Astrocyte of the spinal cord (primary cell): ENCODE measurements around the gene SGMS1.

Experiments
- DNase-seq: peaks from one replicate; pipeline ENCODE4 v3.0.0; 2011; ENCODE audit warnings: low read depth, low spot score
- H3K4me3 ChIP-seq: 2 replicates; pipeline ENCODE4 v1.5.1; 2011; ENCODE audit warnings: low read depth, mild to moderate bottlenecking, low read length, moderate library complexity
- CTCF ChIP-seq: IDR thresholded peaks from 2 replicates; pipeline ENCODE4 v1.5.1; 2012; ENCODE audit warnings: low read depth, mild to moderate bottlenecking, low read length, inconsistent platforms
- in situ Hi-C: cut with HindIII; loops from 2 replicates; pipeline ENCODE4 v1.10.0; 2017; ENCODE audit warnings: low sequenced_read_pairs

SGMS1 gene

GRCh38 chr10:50471583-50471975 is 152.2 kb downstream of the SGMS1 start:
- in situ Hi-C loops = no loop called here
- DNase-seq = no peak
- H3K4me3 ChIP-seq = no peak overlapping the region
- TF ChIP-seq CTCF = no peak

GRCh38 chr10:50470798-50471582 is 152.8 kb downstream of the SGMS1 start:
- no peak overlapping the region for H3K4me3 ChIP-seq
- DNase-seq = peak; percentile 62
- in situ Hi-C loops = no loop called here
- no peak for TF ChIP-seq CTCF

- no peak overlapping the region for H3K4me3 ChIP-seq
- DNase-seq = no peak
- in situ Hi-C loops = no loop called here
- no peak for TF ChIP-seq CTCF
Measured at GRCh38 chr10:50470345-50470744, 153.4 kb downstream of the SGMS1 start.

- no peak for TF ChIP-seq CTCF
- in situ Hi-C loops = no loop called here
- DNase-seq = no peak
Measured at GRCh38 chr10:50469778-50470193, 154.0 kb downstream of the SGMS1 start.

GRCh38 chr10:50469288-50469687 is 154.5 kb downstream of the SGMS1 start:
- in situ Hi-C loops = no loop called here
- H3K4me3 ChIP-seq = no peak overlapping the region
- DNase-seq = peak; percentile 27
- TF ChIP-seq CTCF = no peak

More at GRCh38 chr10:50469778-50470193, 154.0 kb downstream of the SGMS1 start:
- no peak overlapping the region for H3K4me3 ChIP-seq

GRCh38 chr10:50467209-50467608 is 156.5 kb downstream of the SGMS1 start:
- in situ Hi-C loops = no loop called here
- TF ChIP-seq CTCF = no peak
- H3K4me3 ChIP-seq = no peak overlapping the region
- DNase-seq = no peak
